Esophagus squamous epithelium (tissue), 4 donors: Measurements from ENCODE around the gene SMKR1.

Experiments
- CTCF ChIP-seq, 6 experiments: fragments of 450-650 bp in 4 of 6; fragments of 200-600 bp in 2 of 6; sonication (generic) in 2 of 6; IDR thresholded peaks; one replicate each; pipeline ENCODE4 v1.5.1; 2016 to 2019; ENCODE audit warnings: antibody characterized with exemption in 6 of 6, mild to moderate bottlenecking in 4 of 6, moderate library complexity in 4 of 6
- POLR2A ChIP-seq, 4 donors: fragments of 450-650 bp; IDR thresholded peaks; one replicate each; pipeline ENCODE4 v1.6.1; 2017; ENCODE audit warnings: antibody characterized with exemption in 4 of 4, mild to moderate bottlenecking in 4 of 4, moderate library complexity in 3 of 4

GRCh38 chr7:129515381-129515780 lies 13.1 kb downstream of the SMKR1 start:
- TF ChIP-seq POLR2A (IDR thresholded peaks at IDR 0.05) (no peak), CTCF (IDR thresholded peaks at IDR 0.05) (no peak)
